Measurements from ENCODE around the gene HOXC5.

DNA sequence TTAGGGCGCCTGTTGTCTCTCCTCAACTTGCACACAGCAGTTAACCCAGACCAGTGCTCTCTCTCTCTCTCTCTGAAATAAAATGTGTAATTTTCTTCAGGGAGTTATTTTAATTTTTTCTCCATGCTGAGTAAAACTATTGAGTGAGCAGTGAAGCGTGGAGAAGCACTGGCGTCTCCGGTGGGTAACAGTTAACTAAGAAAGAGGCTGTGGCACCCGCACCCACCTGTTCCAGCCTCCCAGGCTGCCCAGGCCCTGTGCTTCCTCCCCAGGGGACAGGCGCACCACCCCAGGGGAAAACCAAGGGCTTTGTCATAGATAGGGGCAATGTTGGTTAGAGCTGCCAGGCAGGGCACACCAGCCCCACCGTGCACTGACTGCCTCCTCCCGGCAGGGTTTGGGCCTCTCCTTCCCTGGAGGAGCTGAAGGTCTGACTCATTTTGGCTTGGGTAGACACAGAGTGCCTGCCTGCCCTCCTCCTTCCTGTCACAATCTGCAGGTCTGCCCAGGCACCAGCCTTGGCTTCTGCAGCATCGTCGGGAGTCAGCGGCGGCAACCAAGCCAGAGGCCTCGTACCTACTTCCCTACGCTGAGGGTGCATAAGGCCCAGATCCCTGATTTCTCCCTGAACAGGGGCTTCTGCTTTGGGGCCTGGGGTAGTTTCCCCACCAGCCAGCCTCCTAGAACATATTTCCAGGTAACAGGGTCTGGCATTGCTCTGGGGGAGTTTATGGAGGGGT lies 3.9 kb downstream of the HOXC5 start:
- TF ChIP-seq MYC (IDR thresholded peaks at IDR 0.05; ENCODE audit: borderline replicate concordance, low read length) (no peak), EP300 (IDR thresholded peaks at IDR 0.05) (no peak), KDM1A (IDR thresholded peaks at IDR 0.05; ENCODE audit: low read depth) (no peak)
- TF ChIP-seq, protein P1, sequence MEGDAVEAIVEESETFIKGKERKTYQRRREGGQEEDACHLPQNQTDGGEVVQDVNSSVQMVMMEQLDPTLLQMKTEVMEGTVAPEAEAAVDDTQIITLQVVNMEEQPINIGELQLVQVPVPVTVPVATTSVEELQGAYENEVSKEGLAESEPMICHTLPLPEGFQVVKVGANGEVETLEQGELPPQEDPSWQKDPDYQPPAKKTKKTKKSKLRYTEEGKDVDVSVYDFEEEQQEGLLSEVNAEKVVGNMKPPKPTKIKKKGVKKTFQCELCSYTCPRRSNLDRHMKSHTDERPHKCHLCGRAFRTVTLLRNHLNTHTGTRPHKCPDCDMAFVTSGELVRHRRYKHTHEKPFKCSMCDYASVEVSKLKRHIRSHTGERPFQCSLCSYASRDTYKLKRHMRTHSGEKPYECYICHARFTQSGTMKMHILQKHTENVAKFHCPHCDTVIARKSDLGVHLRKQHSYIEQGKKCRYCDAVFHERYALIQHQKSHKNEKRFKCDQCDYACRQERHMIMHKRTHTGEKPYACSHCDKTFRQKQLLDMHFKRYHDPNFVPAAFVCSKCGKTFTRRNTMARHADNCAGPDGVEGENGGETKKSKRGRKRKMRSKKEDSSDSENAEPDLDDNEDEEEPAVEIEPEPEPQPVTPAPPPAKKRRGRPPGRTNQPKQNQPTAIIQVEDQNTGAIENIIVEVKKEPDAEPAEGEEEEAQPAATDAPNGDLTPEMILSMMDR (IDR thresholded peaks at IDR 0.05) = no peak
